GM21528 (cell line): ENCODE results near the gene FKTN.

Source experiments
- ATAC-seq: cut with Tn5 transposase; IDR thresholded peaks from one replicate; pipeline ENCODE4 v1.9.1; 2021; ENCODE audit warnings: mild to moderate bottlenecking, moderate library complexity; ENCODE audit not compliant: unreplicated experiment, low FRiP score

The FKTN gene

GRCh38 chr9:105673850-105674387, 116.0 kb downstream of the FKTN start:
- no peak for ATAC-seq

- ATAC-seq, result no peak
Measured at GRCh38 chr9:105676351-105676923, 118.5 kb downstream of the FKTN start.

- no peak for ATAC-seq
Measured at GRCh38 chr9:105678163-105678562, 120.2 kb downstream of the FKTN start.

GRCh38 chr9:105678781-105679180, 120.8 kb downstream of the FKTN start:
- no peak for ATAC-seq

- no peak for ATAC-seq
Measured at GRCh38 chr9:105679257-105680022, 121.5 kb downstream of the FKTN start.

- no peak for ATAC-seq
Measured at GRCh38 chr9:105681313-105681712, 123.4 kb downstream of the FKTN start.

- ATAC-seq, result no peak
Measured at GRCh38 chr9:105681724-105682123, 123.8 kb downstream of the FKTN start.

GRCh38 chr9:105683688-105684275, 125.9 kb downstream of the FKTN start:
- ATAC-seq, result no peak

- no peak for ATAC-seq
Measured at GRCh38 chr9:105686936-105687335, 129.0 kb downstream of the FKTN start.
